WTC11 (cell line): ENCODE data around the gene PTPMT1.

ENCODE experiments used
- CTCF ChIP-seq: fragments of 200-600 bp; IDR thresholded peaks from 2 replicates; pipeline ENCODE4 v1.8.0; 2022; ENCODE audit warnings: antibody characterized with exemption
- E2F1 ChIP-seq: sonication (generic); formaldehyde crosslinking; IDR thresholded peaks from 2 replicates; pipeline ENCODE4 v1.8.0; 2022; ENCODE audit warnings: mild to moderate bottlenecking, missing genetic modification reagents
- USF2 ChIP-seq: sonication (generic); formaldehyde crosslinking; IDR thresholded peaks from 2 replicates; pipeline ENCODE4 v1.8.1; 2023; ENCODE audit warnings: mild to moderate bottlenecking, missing genetic modification reagents, moderate library complexity

GRCh38 chr11:47518212-47518964, 47.0 kb upstream of the PTPMT1 start:
- TF ChIP-seq USF2 (CRISPR knock-in tag): no peak
- no peak for TF ChIP-seq E2F1 (CRISPR knock-in tag)
- TF ChIP-seq CTCF: no peak
